ENCODE results near the gene THBS4.
"Not testable (repeated sequence)": the region's sequence is repeated elsewhere in the genome, so short reads cannot be mapped to it uniquely, and the experiment has no call there.

THBS4 gene

GRCh38 chr5:80077051-80077714, 42.0 kb downstream of the THBS4 start:
- no peak for DNase-seq

DNA sequence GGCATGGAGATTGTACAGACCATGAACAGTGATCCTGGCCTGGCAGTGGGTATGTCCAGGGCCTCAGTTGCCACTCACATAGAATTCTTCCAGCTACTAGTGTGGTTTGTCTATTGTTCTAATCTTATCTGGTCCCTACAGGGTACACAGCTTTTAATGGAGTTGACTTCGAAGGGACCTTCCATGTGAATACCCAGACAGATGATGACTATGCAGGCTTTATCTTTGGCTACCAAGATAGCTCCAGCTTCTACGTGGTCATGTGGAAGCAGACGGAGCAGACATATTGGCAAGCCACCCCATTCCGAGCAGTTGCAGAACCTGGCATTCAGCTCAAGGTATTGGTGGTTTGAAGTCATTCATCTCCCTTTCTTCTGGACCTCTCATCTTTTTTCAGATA, 43.8 kb downstream of the THBS4 start:
- DNase-seq = no peak

DNA sequence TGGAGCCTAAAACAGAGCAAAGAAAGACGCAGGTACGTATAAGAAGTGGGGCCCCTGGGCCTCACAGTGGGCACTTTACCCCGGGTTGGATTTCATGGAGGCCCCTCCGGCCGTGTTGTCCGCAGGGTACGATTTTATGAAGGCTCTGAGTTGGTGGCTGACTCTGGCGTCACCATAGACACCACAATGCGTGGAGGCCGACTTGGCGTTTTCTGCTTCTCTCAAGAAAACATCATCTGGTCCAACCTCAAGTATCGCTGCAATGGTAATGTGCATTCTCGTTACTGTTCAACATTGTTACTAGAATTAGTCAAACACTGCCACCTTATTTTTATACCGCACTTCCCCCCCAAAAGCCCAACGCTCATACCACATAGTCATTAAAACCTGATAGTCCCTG, 47.1 kb downstream of the THBS4 start:
- DNase-seq = no peak

- DNase-seq = peak; percentile 82
These were observed 47.6 kb downstream of the THBS4 start for GRCh38 chr5:80082731-80083100.

DNA sequence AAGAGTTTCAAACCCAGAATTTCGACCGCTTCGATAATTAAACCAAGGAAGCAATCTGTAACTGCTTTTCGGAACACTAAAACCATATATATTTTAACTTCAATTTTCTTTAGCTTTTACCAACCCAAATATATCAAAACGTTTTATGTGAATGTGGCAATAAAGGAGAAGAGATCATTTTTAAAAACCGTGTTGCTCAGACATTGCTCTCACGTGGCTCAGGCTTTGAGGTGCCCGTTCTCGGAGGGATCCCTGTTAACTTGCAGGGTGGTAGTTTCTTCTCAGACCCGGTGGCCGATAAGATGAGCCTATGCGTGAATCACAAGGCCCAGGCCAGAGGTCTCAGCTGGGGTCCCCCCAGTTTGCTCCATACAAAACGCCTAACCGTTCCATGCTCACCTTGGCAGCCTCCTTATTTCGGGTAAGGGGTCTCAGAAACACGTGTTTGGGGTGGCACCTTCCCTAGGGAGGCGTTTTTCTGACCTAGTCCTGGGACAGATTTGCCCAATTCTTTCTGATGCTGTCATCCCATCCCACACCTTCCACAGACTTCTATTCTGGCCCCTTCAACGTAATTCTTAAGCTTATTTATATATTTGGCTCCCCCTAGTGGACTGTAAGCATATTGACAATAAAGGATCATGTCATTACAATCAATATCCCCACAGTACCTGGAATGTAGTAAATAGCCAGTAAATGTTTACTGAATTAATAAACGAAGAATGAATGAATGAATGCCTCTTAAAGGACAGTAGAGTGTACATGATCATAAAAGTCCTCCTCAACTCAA, 48.1 kb downstream of the THBS4 start:
- DNase-seq = peak; percentile 73

- no peak for DNase-seq
These were observed 55.7 kb downstream of the THBS4 start for GRCh38 chr5:80090884-80091166.

DNA sequence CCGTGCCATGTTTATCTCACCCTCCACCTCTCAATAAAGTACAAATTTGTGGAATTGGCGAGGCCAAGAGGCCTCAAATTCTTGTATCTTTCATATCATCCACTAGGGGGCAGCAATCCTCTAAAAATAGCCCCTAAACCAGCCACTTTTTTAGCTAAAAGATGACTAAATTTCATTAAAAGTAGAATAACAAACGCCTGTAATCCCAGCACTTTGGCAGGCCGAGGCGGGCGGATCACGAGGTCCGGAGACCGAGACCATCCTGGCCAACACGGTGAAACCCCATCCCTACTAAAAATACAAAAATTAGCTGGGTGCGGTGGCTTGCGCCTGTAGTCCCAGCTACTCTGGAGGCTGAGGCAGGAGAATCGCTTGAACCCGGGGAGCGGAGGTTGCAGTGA, 56.6 kb downstream of the THBS4 start:
- DNase-seq = peak; percentile 78

DNA sequence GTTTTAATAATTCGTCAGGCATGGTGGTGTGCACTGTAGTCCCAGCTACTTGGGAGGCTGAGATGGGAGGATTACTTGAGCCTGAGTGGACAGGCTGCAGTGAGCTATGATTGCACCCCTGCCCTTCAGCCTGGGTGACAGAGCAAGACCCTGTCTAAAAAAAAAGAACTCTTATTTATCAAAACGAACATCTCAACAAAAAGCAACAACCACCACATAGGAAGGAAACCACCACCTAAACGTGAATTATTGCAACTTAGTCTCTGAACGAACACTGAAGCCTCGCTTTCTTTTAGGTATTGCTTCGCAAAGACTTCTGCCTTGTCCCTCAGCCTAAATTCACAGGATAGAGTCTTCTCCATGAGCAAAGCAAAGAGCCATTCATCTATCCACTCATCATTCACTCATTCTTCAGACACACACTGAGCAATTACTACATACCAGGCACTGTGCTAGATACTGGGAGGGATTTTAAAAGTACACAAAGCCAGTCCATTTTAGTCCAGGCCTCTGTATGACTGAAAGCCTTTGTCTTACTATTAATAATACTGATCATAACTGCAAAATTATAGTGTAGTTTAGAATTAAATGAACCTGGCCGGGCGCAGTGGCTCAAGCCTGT, 57.4 kb downstream of the THBS4 start:
- DNase-seq = no peak

DNA sequence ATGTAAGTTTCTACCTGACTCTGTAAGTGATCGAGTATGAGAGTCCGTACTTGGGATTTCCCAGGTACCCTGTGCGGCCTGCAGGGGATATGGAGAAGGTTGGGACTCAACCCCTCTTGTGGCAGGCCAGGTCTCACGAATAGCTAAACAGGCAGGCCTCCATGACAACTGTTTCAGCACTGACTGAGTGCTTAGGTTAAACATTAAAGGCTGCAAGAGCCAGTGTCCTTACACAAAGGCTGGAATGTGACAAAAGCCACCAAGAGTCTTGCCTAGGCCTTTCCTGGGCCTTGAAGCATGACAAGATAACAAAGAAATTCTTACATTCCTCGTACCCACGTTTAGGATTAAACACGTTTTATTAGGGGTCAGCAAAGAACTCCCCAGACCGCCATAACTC, 58.6 kb downstream of the THBS4 start:
- DNase-seq = no peak

- DNase-seq = no peak
These were observed 59.1 kb downstream of the THBS4 start for GRCh38 chr5:80094236-80094738.

- DNase-seq = no peak
These were observed 62.3 kb downstream of the THBS4 start for GRCh38 chr5:80097451-80097850.

GRCh38 chr5:80101993-80102392, 66.8 kb downstream of the THBS4 start:
- DNase-seq = peak; percentile 36

DNA sequence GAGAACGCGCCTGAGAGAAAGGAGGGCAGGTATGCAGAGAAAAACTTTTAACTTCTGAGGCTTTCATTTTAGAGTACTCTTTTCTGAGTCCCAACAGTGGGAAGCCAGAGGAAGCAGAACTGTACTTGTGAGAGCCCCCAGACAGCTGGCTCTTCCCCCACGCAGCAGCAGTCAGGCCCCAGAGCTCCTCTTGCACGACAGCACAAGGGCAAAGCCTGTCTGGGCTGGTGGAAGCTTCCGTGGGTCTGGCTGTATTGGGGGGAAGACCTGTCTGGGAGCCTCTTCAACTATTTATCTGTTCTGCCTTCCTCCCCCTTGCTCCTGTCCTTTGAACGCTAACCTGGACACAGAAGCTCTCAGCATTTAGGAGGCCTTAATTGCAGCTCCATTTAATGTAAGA, 68.2 kb downstream of the THBS4 start:
- DNase-seq = no peak

GRCh38 chr5:80105698-80106439, 70.7 kb downstream of the THBS4 start:
- no peak for DNase-seq

DNA sequence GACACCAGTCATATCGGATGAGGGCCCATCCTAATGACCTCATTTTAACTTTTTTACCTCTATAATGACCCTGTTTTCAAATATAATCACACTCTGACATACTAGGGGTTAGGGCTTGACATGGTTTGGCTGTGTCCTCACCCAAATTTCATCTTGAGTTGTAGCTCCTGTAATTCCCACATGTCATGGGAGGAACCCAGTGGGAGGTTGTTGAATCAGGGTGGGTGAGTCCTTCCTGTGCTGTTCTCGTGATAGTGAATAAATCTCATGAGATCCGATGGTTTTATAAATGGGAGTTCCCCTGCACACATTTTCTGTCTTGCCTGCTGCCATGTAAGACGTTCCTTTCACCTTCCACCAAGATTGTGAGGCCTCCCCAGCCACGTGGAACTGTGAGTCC, 71.8 kb downstream of the THBS4 start:
- no peak for DNase-seq

DNA sequence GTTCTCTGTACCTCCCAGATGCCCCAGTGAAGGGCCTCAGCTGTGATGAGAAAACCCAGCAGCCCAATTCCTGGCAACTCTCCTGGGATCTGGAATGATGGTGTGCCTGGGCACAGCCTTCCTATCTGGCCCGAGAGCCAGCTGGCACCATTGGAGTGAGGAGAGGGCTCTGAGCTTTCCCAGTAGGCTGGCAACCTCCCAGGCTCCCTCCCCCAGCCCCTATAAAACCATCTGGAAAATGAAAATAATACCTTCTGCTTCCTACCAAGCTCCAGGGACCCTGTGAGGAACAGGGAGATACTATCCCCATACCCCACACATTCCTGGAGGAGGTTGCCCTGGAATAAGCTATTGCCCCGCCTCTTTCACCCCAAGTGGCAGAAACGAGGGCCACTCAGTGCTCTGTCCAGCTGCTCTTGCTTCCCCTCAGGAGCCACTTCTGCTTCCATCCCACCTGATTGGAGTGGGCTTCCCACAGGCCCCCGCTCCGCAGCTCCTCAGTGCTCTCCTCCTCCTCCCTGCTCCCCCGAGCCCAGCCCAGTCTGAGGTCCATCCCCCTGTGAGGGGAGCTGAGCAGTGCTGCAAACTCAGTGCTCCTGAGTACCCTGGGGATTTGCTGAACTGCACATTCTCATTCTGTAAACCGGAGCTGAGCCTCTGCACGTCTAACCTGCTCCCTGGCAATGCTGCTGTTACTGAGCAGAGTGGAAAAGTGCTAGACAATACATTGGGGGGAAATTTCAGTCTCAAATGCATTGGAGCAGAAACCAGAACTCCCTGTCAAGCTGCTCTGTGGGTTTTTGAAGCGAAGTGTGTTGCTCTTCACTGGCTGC, 74.7 kb downstream of the THBS4 start:
- DNase-seq = no peak

DNA sequence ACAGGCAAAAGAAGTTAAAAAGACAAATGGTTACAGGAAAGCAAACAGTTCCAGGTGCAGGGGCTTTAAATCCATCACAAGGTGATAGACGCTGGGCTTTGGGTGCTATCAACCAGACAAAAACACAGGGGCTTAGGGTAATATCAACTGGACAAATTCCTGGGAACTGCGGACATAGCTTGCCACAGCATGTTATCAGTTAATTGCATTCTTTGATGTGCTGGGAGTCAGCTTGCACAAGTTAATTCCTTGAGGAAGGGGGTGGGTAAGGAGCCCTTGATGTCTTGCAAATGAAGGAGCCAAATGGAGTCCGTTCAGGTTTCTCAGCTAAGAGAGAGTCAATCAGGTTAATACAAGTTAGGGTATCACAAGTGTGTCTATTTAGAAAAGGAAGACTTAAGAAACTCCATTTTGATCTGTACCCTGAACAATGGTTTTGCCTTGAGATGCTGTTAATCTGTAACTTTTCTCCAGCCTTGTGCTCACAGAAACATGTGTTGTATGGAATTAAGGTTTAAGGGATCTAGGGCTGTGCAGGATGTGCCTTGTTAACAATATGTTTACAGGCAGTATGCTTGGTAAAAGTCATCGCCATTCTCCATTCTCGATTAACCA, 76.3 kb downstream of the THBS4 start:
- DNase-seq = not testable (repeated sequence)

GRCh38 chr5:80114860-80115259, 79.7 kb downstream of the THBS4 start:
- DNase-seq = no peak

DNA sequence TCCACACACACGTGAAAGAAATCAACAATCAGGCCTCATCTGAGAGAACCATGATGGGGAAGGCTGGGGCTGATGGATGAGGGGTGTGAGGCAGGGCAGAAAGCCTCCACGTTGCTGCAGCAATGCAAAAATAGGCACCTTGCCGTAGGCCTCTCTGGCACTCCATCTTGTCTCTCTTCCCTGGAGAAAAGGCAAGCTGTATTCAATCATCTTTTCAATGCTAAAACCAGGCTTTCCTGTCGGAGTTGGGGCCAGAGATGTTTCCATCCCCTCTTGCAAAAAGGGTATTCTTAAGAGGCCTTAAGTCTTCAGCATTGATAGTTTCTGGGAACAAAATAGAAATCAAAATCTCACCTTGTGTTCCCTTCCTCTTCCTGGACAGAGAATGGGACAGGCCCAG, 80.9 kb downstream of the THBS4 start:
- no peak for DNase-seq

GRCh38 chr5:80116465-80116864, 81.3 kb downstream of the THBS4 start:
- DNase-seq = no peak

DNA sequence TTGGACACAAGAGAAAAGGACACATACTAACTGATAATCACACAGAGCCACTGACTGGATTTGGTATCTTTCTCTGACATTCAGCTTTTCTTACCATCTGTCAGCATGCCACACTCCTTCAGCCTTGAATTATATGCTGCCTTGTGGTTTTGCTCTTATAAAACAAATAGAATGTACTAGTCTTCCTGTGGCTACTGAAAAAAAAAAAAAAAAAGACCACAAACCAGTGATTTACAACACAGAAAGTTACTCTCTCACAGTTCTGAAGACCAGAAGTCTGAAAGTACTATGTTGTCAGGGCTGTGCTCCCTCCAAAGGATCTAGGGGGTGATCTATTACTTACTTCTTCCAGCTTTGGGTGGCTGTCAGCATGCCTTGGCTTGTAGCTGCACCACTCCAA, 82.3 kb downstream of the THBS4 start:
- no peak for DNase-seq

GRCh38 chr5:80119372-80119771, 84.2 kb downstream of the THBS4 start:
- DNase-seq = no peak
